ENCODE measurements around the gene AMOTL2. TPM values are rescaled to one million over a fixed set of nuclear protein-coding genes. Genes with fewer than 3 reads are reported as not detected.
A peak's percentile ranks its signal among the peaks of the same experiment; 100 is the strongest.

The AMOTL2 gene
- total and polyA plus RNA-seq, 2 experiments from 2014 or later, result 17.9 to 102 TPM

DNA sequence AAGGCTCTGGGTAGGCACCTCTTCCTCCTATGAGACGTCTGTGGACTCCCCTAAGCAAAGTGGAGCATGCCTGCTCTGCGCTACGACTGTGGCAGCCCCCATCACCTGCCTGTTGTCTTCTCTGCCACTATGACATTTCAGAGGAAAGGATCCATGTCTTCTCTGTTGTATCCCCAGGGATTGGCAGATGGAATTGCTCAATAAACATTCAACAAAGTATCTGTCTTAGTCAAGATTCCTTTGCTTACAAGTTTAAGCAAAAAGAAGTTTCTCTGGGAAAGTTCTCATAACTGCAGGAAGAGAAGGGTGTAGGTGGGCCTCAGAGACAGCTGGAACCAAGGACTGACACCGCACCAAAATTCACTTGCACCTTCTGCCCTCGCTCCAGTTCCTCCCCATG lies 34.3 kb downstream of the AMOTL2 start:
- no peaks in the 10 kb centered on the region; the same call in 2 of the 3 replicates for H3K9me3 Mint-ChIP-seq
- Histone ChIP-seq H3K4me1 (ENCODE audit: insufficient read depth) (peaks cover 3% of the 10 kb centered on the region), H3K79me2 (replicated peaks; ENCODE audit: insufficient read depth) (no peaks in the 10 kb centered on the region), H3K27ac (ENCODE audit: low read depth) (no peak overlapping the region), H4K20me1 (replicated peaks; ENCODE audit: insufficient read depth) (no peaks in the 10 kb centered on the region), H2AFZ (no peak overlapping the region), H3F3A (replicated peaks; ENCODE audit: low read depth) (no peaks in the 10 kb centered on the region), H3K27me3 (ENCODE audit: insufficient read depth) (no peaks in the 10 kb centered on the region), H3K4me2 (no peak overlapping the region), H3K36me3 (ENCODE audit: insufficient read depth) (no peaks in the 10 kb centered on the region), H3K9me2 (ENCODE audit: insufficient read depth) (peaks cover 14% of the 10 kb centered on the region; the same call in 1 of the 2 replicates), H3K4me3 (no peak overlapping the region)
- peaks cover 13% of the 10 kb centered on the region for H3K27me3 Mint-ChIP-seq (ENCODE audit: insufficient read depth, low read depth, poor library complexity)
- H3K4me3 Mint-ChIP-seq, result no peak overlapping the region
- TF ChIP-seq, protein P1, sequence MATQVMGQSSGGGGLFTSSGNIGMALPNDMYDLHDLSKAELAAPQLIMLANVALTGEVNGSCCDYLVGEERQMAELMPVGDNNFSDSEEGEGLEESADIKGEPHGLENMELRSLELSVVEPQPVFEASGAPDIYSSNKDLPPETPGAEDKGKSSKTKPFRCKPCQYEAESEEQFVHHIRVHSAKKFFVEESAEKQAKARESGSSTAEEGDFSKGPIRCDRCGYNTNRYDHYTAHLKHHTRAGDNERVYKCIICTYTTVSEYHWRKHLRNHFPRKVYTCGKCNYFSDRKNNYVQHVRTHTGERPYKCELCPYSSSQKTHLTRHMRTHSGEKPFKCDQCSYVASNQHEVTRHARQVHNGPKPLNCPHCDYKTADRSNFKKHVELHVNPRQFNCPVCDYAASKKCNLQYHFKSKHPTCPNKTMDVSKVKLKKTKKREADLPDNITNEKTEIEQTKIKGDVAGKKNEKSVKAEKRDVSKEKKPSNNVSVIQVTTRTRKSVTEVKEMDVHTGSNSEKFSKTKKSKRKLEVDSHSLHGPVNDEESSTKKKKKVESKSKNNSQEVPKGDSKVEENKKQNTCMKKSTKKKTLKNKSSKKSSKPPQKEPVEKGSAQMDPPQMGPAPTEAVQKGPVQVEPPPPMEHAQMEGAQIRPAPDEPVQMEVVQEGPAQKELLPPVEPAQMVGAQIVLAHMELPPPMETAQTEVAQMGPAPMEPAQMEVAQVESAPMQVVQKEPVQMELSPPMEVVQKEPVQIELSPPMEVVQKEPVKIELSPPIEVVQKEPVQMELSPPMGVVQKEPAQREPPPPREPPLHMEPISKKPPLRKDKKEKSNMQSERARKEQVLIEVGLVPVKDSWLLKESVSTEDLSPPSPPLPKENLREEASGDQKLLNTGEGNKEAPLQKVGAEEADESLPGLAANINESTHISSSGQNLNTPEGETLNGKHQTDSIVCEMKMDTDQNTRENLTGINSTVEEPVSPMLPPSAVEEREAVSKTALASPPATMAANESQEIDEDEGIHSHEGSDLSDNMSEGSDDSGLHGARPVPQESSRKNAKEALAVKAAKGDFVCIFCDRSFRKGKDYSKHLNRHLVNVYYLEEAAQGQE (IDR thresholded peaks at IDR 0.05; ENCODE audit: unreplicated experiment), result no peak
- TF ChIP-seq, protein P2, sequence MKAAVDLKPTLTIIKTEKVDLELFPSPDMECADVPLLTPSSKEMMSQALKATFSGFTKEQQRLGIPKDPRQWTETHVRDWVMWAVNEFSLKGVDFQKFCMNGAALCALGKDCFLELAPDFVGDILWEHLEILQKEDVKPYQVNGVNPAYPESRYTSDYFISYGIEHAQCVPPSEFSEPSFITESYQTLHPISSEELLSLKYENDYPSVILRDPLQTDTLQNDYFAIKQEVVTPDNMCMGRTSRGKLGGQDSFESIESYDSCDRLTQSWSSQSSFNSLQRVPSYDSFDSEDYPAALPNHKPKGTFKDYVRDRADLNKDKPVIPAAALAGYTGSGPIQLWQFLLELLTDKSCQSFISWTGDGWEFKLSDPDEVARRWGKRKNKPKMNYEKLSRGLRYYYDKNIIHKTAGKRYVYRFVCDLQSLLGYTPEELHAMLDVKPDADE (IDR thresholded peaks at IDR 0.05), result no peak
- no peak for TF ChIP-seq ZNF114 (CRISPR knock-in tag; IDR thresholded peaks at IDR 0.05)
- no peak for TF ChIP-seq JUNB (IDR thresholded peaks at IDR 0.05; ENCODE audit: unreplicated experiment)
- TF ChIP-seq POLR2AphosphoS5 (IDR thresholded peaks at IDR 0.05; ENCODE audit: low read depth), result no peak
- H3K4me1 Mint-ChIP-seq, result peaks cover 9% of the 10 kb centered on the region
- ATAC-seq (no peak), DNase-seq (ENCODE audit: low spot score) (no peak)
- no peaks in the 10 kb centered on the region; the same call in 2 of the 3 replicates for H3K36me3 Mint-ChIP-seq (ENCODE audit: low read depth)
- H3K27ac Mint-ChIP-seq, result no peak overlapping the region

DNA sequence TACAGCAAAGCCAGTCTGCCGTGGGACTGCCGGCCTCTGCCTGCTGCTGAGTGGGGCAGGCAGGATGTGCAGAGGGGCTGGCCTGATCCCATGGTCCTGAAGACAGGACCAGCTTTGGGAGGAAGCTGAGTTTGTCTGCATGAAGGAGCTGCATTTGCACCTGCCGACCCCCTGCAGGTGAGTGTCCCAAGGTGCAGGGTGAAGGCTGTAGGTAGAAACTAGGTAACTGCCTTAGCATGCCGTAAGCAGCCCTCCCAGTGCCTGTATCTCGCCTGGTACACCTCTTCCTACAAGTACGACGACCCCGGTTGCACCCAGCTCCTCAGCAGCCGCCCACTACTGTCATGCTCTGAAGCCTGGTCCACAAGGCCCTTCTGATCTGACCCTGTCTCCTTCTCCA lies 34.9 kb downstream of the AMOTL2 start:
- H3F3A ChIP-seq (replicated peaks; ENCODE audit: low read depth), result no peaks in the 10 kb centered on the region
- ATAC-seq (peak; percentile 67), DNase-seq (ENCODE audit: low spot score) (peak; percentile 54)
- Mint-ChIP-seq H3K9me3 (no peaks in the 10 kb centered on the region; the same call in 2 of the 3 replicates), H3K36me3 (ENCODE audit: low read depth) (no peaks in the 10 kb centered on the region; the same call in 2 of the 3 replicates), H3K27ac (no peak overlapping the region), H3K4me3 (no peak overlapping the region), H3K27me3 (ENCODE audit: insufficient read depth, low read depth, poor library complexity) (peaks cover 15% of the 10 kb centered on the region), H3K4me1 (peaks cover 11% of the 10 kb centered on the region)
- H3K4me2 ChIP-seq, result no peak overlapping the region
- no peaks in the 10 kb centered on the region for H3K79me2 ChIP-seq (replicated peaks; ENCODE audit: insufficient read depth)
- no peaks in the 10 kb centered on the region for H3K27me3 ChIP-seq (ENCODE audit: insufficient read depth)
- H3K36me3 ChIP-seq (ENCODE audit: insufficient read depth), result no peaks in the 10 kb centered on the region
- H3K9me2 ChIP-seq (ENCODE audit: insufficient read depth), result peaks cover 11% of the 10 kb centered on the region; the same call in 1 of the 2 replicates
- no peak overlapping the region for H2AFZ ChIP-seq
- H4K20me1 ChIP-seq (replicated peaks; ENCODE audit: insufficient read depth), result no peaks in the 10 kb centered on the region
- TF ChIP-seq, protein P3, sequence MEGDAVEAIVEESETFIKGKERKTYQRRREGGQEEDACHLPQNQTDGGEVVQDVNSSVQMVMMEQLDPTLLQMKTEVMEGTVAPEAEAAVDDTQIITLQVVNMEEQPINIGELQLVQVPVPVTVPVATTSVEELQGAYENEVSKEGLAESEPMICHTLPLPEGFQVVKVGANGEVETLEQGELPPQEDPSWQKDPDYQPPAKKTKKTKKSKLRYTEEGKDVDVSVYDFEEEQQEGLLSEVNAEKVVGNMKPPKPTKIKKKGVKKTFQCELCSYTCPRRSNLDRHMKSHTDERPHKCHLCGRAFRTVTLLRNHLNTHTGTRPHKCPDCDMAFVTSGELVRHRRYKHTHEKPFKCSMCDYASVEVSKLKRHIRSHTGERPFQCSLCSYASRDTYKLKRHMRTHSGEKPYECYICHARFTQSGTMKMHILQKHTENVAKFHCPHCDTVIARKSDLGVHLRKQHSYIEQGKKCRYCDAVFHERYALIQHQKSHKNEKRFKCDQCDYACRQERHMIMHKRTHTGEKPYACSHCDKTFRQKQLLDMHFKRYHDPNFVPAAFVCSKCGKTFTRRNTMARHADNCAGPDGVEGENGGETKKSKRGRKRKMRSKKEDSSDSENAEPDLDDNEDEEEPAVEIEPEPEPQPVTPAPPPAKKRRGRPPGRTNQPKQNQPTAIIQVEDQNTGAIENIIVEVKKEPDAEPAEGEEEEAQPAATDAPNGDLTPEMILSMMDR (conservative IDR thresholded peaks at IDR 0.05; ENCODE audit: low read depth in 2 of 2), result 0 out of 4 replicates have a peak, but pooled peaks of 1 of the 2 experiments have one; percentile 24
- TF ChIP-seq, protein P4, sequence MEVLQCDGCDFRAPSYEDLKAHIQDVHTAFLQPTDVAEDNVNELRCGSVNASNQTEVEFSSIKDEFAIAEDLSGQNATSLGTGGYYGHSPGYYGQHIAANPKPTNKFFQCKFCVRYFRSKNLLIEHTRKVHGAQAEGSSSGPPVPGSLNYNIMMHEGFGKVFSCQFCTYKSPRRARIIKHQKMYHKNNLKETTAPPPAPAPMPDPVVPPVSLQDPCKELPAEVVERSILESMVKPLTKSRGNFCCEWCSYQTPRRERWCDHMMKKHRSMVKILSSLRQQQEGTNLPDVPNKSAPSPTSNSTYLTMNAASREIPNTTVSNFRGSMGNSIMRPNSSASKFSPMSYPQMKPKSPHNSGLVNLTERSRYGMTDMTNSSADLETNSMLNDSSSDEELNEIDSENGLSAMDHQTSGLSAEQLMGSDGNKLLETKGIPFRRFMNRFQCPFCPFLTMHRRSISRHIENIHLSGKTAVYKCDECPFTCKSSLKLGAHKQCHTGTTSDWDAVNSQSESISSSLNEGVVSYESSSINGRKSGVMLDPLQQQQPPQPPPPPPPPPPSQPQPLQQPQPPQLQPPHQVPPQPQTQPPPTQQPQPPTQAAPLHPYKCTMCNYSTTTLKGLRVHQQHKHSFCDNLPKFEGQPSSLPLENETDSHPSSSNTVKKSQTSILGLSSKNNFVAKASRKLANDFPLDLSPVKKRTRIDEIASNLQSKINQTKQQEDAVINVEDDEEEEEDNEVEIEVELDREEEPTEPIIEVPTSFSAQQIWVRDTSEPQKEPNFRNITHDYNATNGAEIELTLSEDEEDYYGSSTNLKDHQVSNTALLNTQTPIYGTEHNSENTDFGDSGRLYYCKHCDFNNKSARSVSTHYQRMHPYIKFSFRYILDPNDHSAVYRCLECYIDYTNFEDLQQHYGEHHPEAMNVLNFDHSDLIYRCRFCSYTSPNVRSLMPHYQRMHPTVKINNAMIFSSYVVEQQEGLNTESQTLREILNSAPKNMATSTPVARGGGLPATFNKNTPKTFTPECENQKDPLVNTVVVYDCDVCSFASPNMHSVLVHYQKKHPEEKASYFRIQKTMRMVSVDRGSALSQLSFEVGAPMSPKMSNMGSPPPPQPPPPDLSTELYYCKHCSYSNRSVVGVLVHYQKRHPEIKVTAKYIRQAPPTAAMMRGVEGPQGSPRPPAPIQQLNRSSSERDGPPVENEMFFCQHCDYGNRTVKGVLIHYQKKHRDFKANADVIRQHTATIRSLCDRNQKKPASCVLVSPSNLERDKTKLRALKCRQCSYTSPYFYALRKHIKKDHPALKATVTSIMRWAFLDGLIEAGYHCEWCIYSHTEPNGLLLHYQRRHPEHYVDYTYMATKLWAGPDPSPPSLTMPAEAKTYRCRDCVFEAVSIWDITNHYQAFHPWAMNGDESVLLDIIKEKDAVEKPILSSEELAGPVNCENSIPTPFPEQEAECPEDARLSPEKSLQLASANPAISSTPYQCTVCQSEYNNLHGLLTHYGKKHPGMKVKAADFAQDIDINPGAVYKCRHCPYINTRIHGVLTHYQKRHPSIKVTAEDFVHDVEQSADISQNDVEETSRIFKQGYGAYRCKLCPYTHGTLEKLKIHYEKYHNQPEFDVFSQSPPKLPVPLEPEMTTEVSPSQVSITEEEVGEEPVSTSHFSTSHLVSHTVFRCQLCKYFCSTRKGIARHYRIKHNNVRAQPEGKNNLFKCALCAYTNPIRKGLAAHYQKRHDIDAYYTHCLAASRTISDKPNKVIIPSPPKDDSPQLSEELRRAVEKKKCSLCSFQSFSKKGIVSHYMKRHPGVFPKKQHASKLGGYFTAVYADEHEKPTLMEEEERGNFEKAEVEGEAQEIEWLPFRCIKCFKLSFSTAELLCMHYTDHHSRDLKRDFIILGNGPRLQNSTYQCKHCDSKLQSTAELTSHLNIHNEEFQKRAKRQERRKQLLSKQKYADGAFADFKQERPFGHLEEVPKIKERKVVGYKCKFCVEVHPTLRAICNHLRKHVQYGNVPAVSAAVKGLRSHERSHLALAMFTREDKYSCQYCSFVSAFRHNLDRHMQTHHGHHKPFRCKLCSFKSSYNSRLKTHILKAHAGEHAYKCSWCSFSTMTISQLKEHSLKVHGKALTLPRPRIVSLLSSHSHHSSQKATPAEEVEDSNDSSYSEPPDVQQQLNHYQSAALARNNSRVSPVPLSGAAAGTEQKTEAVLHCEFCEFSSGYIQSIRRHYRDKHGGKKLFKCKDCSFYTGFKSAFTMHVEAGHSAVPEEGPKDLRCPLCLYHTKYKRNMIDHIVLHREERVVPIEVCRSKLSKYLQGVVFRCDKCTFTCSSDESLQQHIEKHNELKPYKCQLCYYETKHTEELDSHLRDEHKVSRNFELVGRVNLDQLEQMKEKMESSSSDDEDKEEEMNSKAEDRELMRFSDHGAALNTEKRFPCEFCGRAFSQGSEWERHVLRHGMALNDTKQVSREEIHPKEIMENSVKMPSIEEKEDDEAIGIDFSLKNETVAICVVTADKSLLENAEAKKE (CRISPR knock-in tag; IDR thresholded peaks at IDR 0.05), result no peak
- peaks cover 8% of the 10 kb centered on the region for H3K4me1 ChIP-seq (ENCODE audit: insufficient read depth)
- no peak overlapping the region for H3K27ac ChIP-seq (ENCODE audit: low read depth)
- H3K4me3 ChIP-seq, result no peak overlapping the region
